Gastroesophageal sphincter (tissue), 3 donors: ENCODE measurements around the gene ANP32A.

ENCODE experiments used
- EP300 ChIP-seq: sonication (generic); formaldehyde crosslinking; IDR thresholded peaks from one replicate; pipeline ENCODE4 v1.6.1; 2017; ENCODE audit warnings: antibody characterized with exemption, mild to moderate bottlenecking
- POLR2A ChIP-seq, 2 donors: fragments of 450-650 bp; IDR thresholded peaks; one replicate each; pipeline ENCODE4 v1.6.1; 2017; ENCODE audit warnings: antibody characterized with exemption in 2 of 2, mild to moderate bottlenecking in 2 of 2, moderate library complexity in 1 of 2
- POLR2AphosphoS5 ChIP-seq: sonication (generic); formaldehyde crosslinking; IDR thresholded peaks from one replicate; pipeline ENCODE4 v1.6.1; 2017; ENCODE audit warnings: antibody characterized with exemption
- TF ChIP-seq, protein P1 (sequence below), 4 experiments: fragments of 200-600 bp in 2 of 4; fragments of 450-650 bp in 2 of 4; sonication (generic) in 1 of 4; IDR thresholded peaks; one replicate each; pipeline ENCODE4 v1.5.1; 2017 to 2019; ENCODE audit warnings: antibody characterized with exemption in 4 of 4, mild to moderate bottlenecking in 2 of 4, moderate library complexity in 2 of 4

DNA sequence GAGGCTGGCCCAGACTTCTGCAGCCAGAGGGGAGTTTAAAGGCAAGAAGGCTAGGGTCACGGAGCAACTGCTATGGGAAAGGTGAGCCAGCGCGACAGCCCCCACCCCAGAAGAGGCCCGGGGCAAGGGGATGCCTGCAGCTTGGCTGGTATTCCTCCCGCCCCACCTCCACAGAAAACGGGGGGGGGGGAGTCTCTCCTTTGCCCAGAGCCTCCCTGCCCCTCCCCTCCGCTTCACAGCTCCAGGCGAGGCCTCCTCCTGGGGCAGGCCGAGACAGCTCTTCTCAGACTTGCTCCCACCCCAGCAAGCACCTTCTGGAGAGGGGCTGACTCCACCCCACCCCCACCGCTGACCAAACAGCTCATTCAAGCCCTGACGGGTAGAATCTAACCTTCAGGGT is 13.4 kb downstream of the ANP32A start:
- TF ChIP-seq POLR2AphosphoS5 (no peak), POLR2A (IDR thresholded peaks at IDR 0.05) (no peak), EP300 (no peak)
- TF ChIP-seq, protein P1, sequence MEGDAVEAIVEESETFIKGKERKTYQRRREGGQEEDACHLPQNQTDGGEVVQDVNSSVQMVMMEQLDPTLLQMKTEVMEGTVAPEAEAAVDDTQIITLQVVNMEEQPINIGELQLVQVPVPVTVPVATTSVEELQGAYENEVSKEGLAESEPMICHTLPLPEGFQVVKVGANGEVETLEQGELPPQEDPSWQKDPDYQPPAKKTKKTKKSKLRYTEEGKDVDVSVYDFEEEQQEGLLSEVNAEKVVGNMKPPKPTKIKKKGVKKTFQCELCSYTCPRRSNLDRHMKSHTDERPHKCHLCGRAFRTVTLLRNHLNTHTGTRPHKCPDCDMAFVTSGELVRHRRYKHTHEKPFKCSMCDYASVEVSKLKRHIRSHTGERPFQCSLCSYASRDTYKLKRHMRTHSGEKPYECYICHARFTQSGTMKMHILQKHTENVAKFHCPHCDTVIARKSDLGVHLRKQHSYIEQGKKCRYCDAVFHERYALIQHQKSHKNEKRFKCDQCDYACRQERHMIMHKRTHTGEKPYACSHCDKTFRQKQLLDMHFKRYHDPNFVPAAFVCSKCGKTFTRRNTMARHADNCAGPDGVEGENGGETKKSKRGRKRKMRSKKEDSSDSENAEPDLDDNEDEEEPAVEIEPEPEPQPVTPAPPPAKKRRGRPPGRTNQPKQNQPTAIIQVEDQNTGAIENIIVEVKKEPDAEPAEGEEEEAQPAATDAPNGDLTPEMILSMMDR (IDR thresholded peaks at IDR 0.05) = no peak
